ENCODE measurements around the gene CTPS1. TPM values are rescaled to one million over a fixed set of nuclear protein-coding genes. Genes with fewer than 3 reads are reported as not detected.

CTPS1 gene
- total RNA-seq, 1 donor from 2014 or later = 60.5 TPM

GRCh38 chr1:41020109-41020576 is 40.6 kb downstream of the CTPS1 start:
- Mint-ChIP-seq H3K36me3 (peaks cover 4% of the 10 kb centered on the region), H3K9me3 (no peaks in the 10 kb centered on the region), H3K27me3 (no peaks in the 10 kb centered on the region), H3K4me1 (ENCODE audit: unreplicated experiment) (peaks cover 18% of the 10 kb centered on the region), H3K27ac (no peak overlapping the region), H3K4me3 (no peak overlapping the region)
- TF ChIP-seq CTCF (conservative IDR thresholded peaks at IDR 0.05) = no peak
- no peak for DNase-seq (ENCODE audit: extremely low spot score, unreplicated experiment)

GRCh38 chr1:41020654-41021053 is 41.2 kb downstream of the CTPS1 start:
- Mint-ChIP-seq H3K27me3 (no peaks in the 10 kb centered on the region), H3K9me3 (no peaks in the 10 kb centered on the region), H3K36me3 (peaks cover 4% of the 10 kb centered on the region), H3K4me3 (no peak overlapping the region), H3K27ac (no peak overlapping the region), H3K4me1 (ENCODE audit: unreplicated experiment) (peaks cover 19% of the 10 kb centered on the region)
- no peak for DNase-seq (ENCODE audit: extremely low spot score, unreplicated experiment)
- TF ChIP-seq CTCF (conservative IDR thresholded peaks at IDR 0.05) = no peak

GRCh38 chr1:41021526-41022308 is 42.2 kb downstream of the CTPS1 start, which contains the start of gene SLFNL1:
Gene SLFNL1 (minus strand): TSS chr1:41021725. CDS start chr1:41020660, 1,065 bp downstream.
- H3K36me3 Mint-ChIP-seq = peaks cover 7% of the 10 kb centered on the region
- H3K4me1 Mint-ChIP-seq (ENCODE audit: unreplicated experiment) = peaks cover 19% of the 10 kb centered on the region
- no peak for TF ChIP-seq CTCF (conservative IDR thresholded peaks at IDR 0.05)
- H3K27ac Mint-ChIP-seq = peak within 1 kb of the TSS; percentile 46
- H3K9me3 Mint-ChIP-seq = no peaks in the 10 kb centered on the region
- H3K27me3 Mint-ChIP-seq = no peaks in the 10 kb centered on the region
- DNase-seq (ENCODE audit: extremely low spot score, unreplicated experiment) = no peak
- H3K4me3 Mint-ChIP-seq = no peak within 1 kb of the TSS

- DNase-seq (ENCODE audit: extremely low spot score, unreplicated experiment) = no peak
- H3K27me3 Mint-ChIP-seq = no peaks in the 10 kb centered on the region
- H3K4me1 Mint-ChIP-seq (ENCODE audit: unreplicated experiment) = peaks cover 19% of the 10 kb centered on the region
- no peak overlapping the region for H3K4me3 Mint-ChIP-seq
- H3K27ac Mint-ChIP-seq = peak overlapping the region; percentile 46
- no peaks in the 10 kb centered on the region for H3K9me3 Mint-ChIP-seq
- no peak for TF ChIP-seq CTCF (conservative IDR thresholded peaks at IDR 0.05)
- peaks cover 8% of the 10 kb centered on the region for H3K36me3 Mint-ChIP-seq
Observed at GRCh38 chr1:41022424-41022823, 42.9 kb downstream of the CTPS1 start.

- peak; percentile 67 for TF ChIP-seq CTCF (conservative IDR thresholded peaks at IDR 0.05)
- DNase-seq (ENCODE audit: extremely low spot score, unreplicated experiment) = no peak
- no peak overlapping the region for H3K4me3 Mint-ChIP-seq
- H3K27ac Mint-ChIP-seq = peak overlapping the region; percentile 57
- H3K9me3 Mint-ChIP-seq = no peaks in the 10 kb centered on the region
- no peaks in the 10 kb centered on the region for H3K27me3 Mint-ChIP-seq
- peaks cover 11% of the 10 kb centered on the region for H3K36me3 Mint-ChIP-seq
- peaks cover 19% of the 10 kb centered on the region for H3K4me1 Mint-ChIP-seq (ENCODE audit: unreplicated experiment)
Observed at GRCh38 chr1:41023279-41023990, 43.9 kb downstream of the CTPS1 start.

Data from type B pancreatic cell (in vitro differentiated cells).